ENCODE results near the gene TBCD.

Gene TBCD

GRCh38 chr17:82826956-82827355 lies 75.1 kb downstream of the TBCD start (continued):
- TF ChIP-seq, protein P1, sequence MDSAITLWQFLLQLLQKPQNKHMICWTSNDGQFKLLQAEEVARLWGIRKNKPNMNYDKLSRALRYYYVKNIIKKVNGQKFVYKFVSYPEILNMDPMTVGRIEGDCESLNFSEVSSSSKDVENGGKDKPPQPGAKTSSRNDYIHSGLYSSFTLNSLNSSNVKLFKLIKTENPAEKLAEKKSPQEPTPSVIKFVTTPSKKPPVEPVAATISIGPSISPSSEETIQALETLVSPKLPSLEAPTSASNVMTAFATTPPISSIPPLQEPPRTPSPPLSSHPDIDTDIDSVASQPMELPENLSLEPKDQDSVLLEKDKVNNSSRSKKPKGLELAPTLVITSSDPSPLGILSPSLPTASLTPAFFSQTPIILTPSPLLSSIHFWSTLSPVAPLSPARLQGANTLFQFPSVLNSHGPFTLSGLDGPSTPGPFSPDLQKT (IDR thresholded peaks at IDR 0.05; ENCODE audit: borderline replicate concordance, low read depth, low read length): no peak
- TF ChIP-seq ZNF37A (tag by site-specific recombination; IDR thresholded peaks at IDR 0.05) (no peak), WT1 (tag by site-specific recombination; IDR thresholded peaks at IDR 0.05) (no peak), ZFP69B (tag by site-specific recombination; IDR thresholded peaks at IDR 0.05) (no peak), ZNF624 (tag by site-specific recombination; IDR thresholded peaks at IDR 0.05) (no peak), ZNF366 (tag by site-specific recombination; conservative IDR thresholded peaks at IDR 0.05) (no peak), FEZF1 (tag by site-specific recombination; IDR thresholded peaks at IDR 0.05) (no peak), ZNF623 (tag by site-specific recombination; IDR thresholded peaks at IDR 0.05) (no peak)
- TF ChIP-seq, protein P2, sequence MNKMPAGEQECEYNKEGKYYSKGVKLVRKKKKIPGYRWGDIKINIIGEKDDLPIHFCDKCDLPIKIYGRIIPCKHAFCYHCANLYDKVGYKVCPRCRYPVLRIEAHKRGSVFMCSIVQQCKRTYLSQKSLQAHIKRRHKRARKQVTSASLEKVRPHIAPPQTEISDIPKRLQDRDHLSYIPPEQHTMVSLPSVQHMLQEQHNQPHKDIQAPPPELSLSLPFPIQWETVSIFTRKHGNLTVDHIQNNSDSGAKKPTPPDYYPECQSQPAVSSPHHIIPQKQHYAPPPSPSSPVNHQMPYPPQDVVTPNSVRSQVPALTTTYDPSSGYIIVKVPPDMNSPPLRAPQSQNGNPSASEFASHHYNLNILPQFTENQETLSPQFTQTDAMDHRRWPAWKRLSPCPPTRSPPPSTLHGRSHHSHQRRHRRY (tag by site-specific recombination; IDR thresholded peaks at IDR 0.05): no peak

DNA sequence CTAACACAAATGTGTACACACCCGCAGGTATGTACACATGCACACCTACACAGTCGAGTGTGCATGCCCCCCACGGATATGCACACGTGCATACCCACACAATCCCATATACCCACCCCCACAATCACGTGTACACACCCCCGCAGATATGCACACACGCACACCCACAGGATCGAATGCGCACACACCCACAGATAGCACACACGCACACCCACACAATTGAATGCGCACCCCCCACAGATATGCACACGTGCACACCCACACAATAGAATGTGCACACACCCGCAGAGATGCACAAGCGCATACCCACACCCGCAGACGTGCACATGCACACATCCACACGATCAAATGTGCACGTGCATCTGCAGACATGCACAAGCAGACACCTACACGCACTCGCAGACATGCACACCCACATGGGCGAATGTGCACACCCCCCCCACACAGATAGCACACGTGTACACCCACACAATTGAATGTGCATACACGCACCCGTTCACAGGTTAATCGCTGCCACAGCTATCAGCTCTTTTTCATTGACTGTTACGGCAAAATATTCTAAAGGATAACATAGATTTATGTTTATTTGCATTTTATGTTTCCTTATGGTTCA lies 77.1 kb downstream of the TBCD start:
- no peaks in the 10 kb centered on the region for H3K4me1 ChIP-seq (ENCODE audit: control insufficient read depth, insufficient read depth, low read length)
- H3K9me3 ChIP-seq (ENCODE audit: control insufficient read depth, insufficient read depth, low read depth, low read length): no peaks in the 10 kb centered on the region
- H3K27ac ChIP-seq (ENCODE audit: extremely low read depth, low read depth, low read length): no peak overlapping the region
- peaks cover 6 to 34% of the 10 kb centered on the region in 2 experiments; a peak in 2 of 3 replicates for H3K36me3 ChIP-seq (ENCODE audit: control insufficient read depth in 2 of 2, insufficient read depth in 1 of 2, low read length in 2 of 2)
- ChIA-PET CTCF (no interaction called here), POLR2A (no interaction called here)
- H3K4me3 ChIP-seq (ENCODE audit: low read depth, low read length): no peak overlapping the region
- TF ChIP-seq MZF1 (tag by site-specific recombination; IDR thresholded peaks at IDR 0.05; ENCODE audit: borderline replicate concordance): no peak
- TF ChIP-seq, protein P3, sequence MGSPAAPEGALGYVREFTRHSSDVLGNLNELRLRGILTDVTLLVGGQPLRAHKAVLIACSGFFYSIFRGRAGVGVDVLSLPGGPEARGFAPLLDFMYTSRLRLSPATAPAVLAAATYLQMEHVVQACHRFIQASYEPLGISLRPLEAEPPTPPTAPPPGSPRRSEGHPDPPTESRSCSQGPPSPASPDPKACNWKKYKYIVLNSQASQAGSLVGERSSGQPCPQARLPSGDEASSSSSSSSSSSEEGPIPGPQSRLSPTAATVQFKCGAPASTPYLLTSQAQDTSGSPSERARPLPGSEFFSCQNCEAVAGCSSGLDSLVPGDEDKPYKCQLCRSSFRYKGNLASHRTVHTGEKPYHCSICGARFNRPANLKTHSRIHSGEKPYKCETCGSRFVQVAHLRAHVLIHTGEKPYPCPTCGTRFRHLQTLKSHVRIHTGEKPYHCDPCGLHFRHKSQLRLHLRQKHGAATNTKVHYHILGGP (tag by site-specific recombination; IDR thresholded peaks at IDR 0.05): no peak
- no peak for TF ChIP-seq BCL11B (tag by site-specific recombination; IDR thresholded peaks at IDR 0.05; ENCODE audit: low read depth)
- no peak for TF ChIP-seq ZNF473 (tag by site-specific recombination; IDR thresholded peaks at IDR 0.05)
- TF ChIP-seq ZNF18 (tag by site-specific recombination; IDR thresholded peaks at IDR 0.05): no peak
- no peak for TF ChIP-seq MYNN (tag by site-specific recombination; IDR thresholded peaks at IDR 0.05; ENCODE audit: borderline replicate concordance)
- no peak for TF ChIP-seq KLF1 (tag by site-specific recombination; IDR thresholded peaks at IDR 0.05)
- no peak for TF ChIP-seq ZNF529 (tag by site-specific recombination; IDR thresholded peaks at IDR 0.05; ENCODE audit: insufficient replicate concordance)
- no peak for TF ChIP-seq ZNF266 (tag by site-specific recombination; IDR thresholded peaks at IDR 0.05; ENCODE audit: low read depth)
- TF ChIP-seq ZNF707 (tag by site-specific recombination; IDR thresholded peaks at IDR 0.05): no peak
- TF ChIP-seq ZNF174 (tag by site-specific recombination; IDR thresholded peaks at IDR 0.05): no peak
- TF ChIP-seq EGR2 (tag by site-specific recombination; IDR thresholded peaks at IDR 0.05; ENCODE audit: low read depth): peak; percentile 86
- TF ChIP-seq ZSCAN4 (tag by site-specific recombination; IDR thresholded peaks at IDR 0.05): peak; percentile 41
- no peak for TF ChIP-seq ZNF335 (tag by site-specific recombination; conservative IDR thresholded peaks at IDR 0.05)
- TF ChIP-seq, protein P4, sequence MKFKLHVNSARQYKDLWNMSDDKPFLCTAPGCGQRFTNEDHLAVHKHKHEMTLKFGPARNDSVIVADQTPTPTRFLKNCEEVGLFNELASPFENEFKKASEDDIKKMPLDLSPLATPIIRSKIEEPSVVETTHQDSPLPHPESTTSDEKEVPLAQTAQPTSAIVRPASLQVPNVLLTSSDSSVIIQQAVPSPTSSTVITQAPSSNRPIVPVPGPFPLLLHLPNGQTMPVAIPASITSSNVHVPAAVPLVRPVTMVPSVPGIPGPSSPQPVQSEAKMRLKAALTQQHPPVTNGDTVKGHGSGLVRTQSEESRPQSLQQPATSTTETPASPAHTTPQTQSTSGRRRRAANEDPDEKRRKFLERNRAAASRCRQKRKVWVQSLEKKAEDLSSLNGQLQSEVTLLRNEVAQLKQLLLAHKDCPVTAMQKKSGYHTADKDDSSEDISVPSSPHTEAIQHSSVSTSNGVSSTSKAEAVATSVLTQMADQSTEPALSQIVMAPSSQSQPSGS (tag by site-specific recombination; IDR thresholded peaks at IDR 0.05; ENCODE audit: low read depth): no peak
- TF ChIP-seq ZSCAN30 (tag by site-specific recombination; IDR thresholded peaks at IDR 0.05): no peak
- no peak for TF ChIP-seq ZNF274 (IDR thresholded peaks at IDR 0.05; ENCODE audit: low read length)
- no peak for TF ChIP-seq ZNF274 (tag by site-specific recombination; IDR thresholded peaks at IDR 0.05; ENCODE audit: borderline replicate concordance)
- TF ChIP-seq, protein P5, sequence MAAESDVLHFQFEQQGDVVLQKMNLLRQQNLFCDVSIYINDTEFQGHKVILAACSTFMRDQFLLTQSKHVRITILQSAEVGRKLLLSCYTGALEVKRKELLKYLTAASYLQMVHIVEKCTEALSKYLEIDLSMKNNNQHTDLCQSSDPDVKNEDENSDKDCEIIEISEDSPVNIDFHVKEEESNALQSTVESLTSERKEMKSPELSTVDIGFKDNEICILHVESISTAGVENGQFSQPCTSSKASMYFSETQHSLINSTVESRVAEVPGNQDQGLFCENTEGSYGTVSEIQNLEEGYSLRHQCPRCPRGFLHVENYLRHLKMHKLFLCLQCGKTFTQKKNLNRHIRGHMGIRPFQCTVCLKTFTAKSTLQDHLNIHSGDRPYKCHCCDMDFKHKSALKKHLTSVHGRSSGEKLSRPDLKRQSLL (tag by site-specific recombination; IDR thresholded peaks at IDR 0.05): no peak

All from HEK293 (cell line).